Activated effector memory CD4-positive, alpha-beta T cell treated with Interleukin-2 at 50 U/mL for 16 hours (primary cell): Measurements from ENCODE around the gene MAP3K5.
"Not testable (repeated sequence)": the region's sequence is repeated elsewhere in the genome, so short reads cannot be mapped to it uniquely, and the experiment has no call there.

Source experiments
- DNase-seq: peaks from one replicate; pipeline ENCODE4 v3.0.0-alpha.2; 2020

MAP3K5 gene

GRCh38 chr6:136604328-136604825 is 187.9 kb downstream of the MAP3K5 start:
- no peak for DNase-seq

DNA sequence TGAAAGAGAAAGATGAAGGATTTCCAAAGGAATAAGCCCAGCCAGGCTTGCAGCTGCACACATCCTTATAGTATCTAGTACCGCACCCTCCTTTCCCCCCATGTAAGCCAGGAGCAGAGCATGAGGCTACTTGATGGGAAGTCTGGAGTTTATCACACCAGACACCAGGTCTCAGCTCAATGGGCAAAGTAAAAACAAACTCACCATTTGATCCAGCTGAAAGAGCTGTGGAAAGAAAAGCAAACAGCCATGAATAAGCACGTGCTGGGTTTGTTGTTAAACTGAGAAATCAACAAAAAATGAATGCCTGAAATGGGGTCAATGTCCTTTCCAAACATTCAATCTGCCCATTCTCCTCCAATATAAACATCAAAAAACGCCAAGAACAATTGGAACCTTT is 191.5 kb downstream of the MAP3K5 start:
- no peak for DNase-seq

GRCh38 chr6:136599329-136600011 is 192.8 kb downstream of the MAP3K5 start:
- no peak for DNase-seq

DNA sequence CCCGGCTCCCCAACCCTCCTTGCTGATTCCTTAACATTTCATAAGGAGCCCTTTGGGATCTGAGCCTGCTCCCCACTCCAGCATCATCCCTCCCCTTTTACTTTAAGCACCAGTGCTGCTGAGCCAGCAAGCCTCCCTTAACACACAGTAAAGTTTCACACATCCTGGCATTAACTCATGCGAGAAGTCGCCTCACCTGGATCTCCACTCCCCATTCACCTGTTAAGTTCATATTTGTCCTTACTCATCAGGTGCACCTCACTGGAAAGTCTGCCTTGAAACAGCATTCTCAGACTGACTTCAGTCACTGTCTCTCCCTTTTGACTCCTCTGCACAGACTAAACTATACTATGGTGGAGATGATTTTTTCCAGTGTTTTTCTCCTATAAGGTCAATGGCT is 194.2 kb downstream of the MAP3K5 start:
- DNase-seq, result no peak

GRCh38 chr6:136594671-136595070 is 197.6 kb downstream of the MAP3K5 start:
- DNase-seq, result no peak

GRCh38 chr6:136593748-136594490 is 198.4 kb downstream of the MAP3K5 start:
- no peak for DNase-seq

- no peak for DNase-seq
These were observed 199.2 kb downstream of the MAP3K5 start for GRCh38 chr6:136592930-136593673.

- no peak for DNase-seq
These were observed 200.7 kb downstream of the MAP3K5 start for GRCh38 chr6:136591617-136592016.

DNA sequence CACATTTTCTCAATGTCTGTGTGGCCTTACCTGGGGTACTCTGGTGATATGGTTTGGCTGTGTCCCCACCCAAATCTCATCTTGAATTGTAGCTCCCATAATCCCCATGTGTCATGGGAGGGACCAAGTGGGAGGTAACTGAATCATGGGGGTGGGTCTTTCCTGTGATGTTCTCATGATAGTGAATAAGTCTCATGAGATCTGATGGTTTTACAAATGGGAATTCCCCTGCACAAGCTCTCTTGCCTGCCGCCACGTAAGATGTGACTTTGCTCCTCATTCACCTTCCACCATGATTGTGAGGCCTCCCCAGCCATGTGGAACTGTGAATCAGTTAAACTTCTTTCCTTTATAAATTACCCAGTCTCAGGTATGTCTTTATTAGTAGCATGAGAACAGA is 201.4 kb downstream of the MAP3K5 start:
- not testable (repeated sequence) for DNase-seq

DNA sequence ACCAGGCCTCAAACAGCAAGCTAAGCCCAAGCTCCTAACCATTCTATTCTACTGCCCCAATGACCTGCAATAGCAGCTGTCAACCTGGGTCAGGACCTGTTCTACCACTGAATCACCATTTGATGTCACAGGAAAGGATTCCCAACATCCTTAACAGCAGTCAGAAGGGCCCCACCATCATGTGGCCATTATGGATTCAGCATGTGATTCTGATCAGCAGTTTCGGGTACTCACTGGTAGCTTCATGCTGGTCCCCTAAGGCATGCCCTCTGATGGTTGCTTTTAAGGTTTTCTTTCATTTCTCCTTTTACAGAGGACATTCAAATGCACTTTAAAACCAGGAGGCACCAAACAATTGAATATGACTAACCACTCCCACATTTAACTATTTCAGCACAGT is 204.8 kb downstream of the MAP3K5 start:
- no peak for DNase-seq

DNA sequence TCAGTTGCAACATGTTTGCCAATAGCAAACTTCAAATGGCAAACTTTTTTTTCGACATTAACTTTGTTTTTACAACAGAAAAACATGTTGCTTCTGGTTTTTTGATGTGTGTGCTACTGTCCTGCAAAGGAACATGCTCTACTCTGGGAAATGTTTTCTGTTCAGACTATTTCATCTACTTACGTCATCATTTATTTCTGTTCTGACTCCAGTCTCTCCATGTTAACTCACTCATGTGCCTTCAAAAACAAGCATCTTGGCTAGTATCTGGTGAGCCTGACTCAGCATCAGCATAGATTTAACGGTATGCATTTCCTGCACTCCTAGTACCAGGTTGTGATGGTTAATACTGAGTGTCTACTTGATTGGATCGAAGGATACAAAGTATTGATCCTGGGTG is 206.0 kb downstream of the MAP3K5 start:
- DNase-seq, result no peak

DNA sequence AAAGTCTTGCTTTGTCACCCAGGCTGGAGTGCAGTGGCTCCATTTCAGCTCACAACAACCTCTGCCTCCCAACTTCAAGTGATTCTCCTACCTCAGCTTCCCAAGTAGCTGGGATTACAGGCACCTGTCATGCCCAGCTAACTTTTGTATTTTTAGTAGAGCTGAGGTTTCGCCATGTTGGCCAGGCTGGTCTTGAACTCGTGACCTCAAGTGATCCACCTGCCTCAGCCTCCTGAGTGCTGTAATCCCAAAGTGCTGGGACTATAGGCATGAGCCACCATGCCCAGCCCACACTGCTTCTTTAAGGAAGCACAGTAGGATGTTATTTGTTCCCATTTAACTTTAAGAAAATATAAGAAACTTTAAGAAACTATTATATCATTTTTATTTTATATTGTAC is 206.8 kb downstream of the MAP3K5 start:
- not testable (repeated sequence) for DNase-seq

- DNase-seq, result not testable (repeated sequence)
These were observed 208.0 kb downstream of the MAP3K5 start for GRCh38 chr6:136584290-136584689.

GRCh38 chr6:136582711-136583471 is 209.4 kb downstream of the MAP3K5 start:
- no peak for DNase-seq

GRCh38 chr6:136579800-136580199 is 212.5 kb downstream of the MAP3K5 start:
- no peak for DNase-seq

GRCh38 chr6:136576821-136577220 is 215.5 kb downstream of the MAP3K5 start:
- DNase-seq, result no peak

GRCh38 chr6:136571496-136571895 is 220.8 kb downstream of the MAP3K5 start:
- DNase-seq, result no peak

DNA sequence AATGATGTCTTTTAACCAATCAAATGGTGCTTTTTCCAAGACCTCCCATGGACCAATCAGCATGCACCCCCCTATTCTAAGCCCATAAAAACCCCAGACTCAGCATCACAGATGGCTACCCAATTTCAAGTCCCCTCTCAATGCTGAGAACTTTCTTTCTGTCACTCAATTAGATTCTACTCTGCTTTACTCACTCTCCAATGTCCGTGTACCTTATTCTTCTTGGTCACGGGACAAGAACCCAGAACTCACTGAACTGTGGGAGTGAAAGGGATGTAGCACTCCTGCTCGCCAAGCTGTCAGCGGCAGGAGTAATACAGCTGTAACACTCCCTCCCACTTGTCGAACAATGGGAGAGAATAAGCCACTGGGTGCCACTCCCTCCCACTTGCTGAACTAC is 221.2 kb downstream of the MAP3K5 start:
- no peak for DNase-seq

DNA sequence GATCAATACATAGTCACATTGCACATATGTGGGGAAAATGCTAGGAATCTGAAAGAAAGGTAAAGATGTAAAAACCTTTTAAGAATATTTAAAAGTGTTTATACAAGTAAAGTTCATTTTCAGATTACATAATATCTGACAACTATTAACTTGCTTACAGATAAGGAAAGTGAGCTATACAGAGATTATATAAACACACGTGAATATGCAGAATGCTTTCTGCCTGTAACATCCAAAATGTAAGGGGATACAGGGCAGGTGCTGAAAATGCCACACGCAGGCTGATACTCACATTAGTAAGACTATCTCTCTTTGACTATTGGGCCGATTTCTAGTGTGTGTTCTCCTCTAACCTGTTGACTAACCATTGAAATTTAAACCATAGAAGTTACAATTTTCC is 224.1 kb downstream of the MAP3K5 start:
- DNase-seq, result no peak

DNA sequence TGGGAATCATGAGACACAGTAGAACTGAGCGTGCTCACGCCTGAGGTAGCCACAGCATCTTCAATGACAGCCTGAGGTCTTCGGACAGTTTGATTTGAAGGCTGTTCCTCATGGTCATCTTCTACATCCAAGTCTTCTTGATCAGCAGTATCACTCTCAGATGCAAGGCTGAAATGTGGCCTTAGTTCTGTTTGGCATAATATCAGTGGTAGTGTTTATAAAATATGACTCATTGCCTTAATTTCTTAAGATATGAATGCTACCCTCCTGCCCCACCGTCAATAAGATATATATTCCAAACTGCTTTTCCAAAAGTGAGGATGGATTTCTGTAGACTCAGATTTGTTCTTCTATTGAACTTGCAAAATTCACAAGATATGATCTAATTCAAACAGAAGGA is 224.6 kb downstream of the MAP3K5 start:
- no peak for DNase-seq

DNA sequence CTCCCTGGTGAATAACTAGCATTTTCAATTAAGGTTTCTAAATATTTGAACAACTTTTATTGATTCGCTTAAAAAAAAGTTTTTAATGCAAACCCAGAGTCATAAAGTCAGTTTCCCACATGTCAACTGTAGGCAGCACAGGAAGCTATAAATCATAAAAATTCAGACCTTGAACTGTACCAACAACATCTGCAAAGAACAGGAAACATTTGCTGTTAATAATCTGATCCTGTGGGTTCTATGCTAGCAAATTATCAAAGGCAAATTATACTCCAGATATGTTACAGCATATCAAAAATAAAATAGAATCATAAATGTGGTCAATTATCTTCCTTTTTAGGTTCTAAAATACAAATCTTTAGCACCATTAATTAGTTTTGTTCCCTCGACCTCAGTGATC is 225.4 kb downstream of the MAP3K5 start:
- no peak for DNase-seq

DNA sequence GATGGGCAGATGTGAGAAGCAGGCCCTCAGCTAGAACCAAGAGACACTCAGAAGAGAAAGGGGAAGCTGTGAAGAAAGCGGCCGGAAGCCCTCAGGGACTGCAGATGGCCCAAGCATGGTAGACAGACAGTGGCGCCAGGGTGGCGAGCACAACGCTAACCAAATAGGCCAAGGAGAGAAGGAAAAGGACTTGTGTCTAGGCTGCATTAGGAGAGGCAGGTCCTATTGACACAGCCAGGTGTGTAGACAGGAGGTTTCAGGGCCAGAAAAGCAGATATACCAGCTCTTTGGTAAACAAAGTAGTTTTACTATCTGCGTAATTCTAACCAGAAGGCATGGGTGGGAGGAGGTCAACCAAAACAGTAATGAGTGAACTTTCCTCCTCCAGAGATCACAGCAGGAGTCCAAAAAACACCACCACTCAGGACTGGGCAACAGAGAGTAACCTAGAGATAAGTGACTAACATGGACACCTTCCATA is 226.2 kb downstream of the MAP3K5 start:
- DNase-seq, result no peak

- no peak for DNase-seq
These were observed 228.1 kb downstream of the MAP3K5 start for GRCh38 chr6:136564180-136564579.
